ENCODE results near the gene RGS9.
A peak's percentile ranks its signal among the peaks of the same experiment; 100 is the strongest.

Gene RGS9

GRCh38 chr17:65183736-65184135 is 46.6 kb downstream of the RGS9 start:
- DNase-seq (ENCODE audit: low read depth) = peak; percentile 95

- DNase-seq (ENCODE audit: low read depth) = no peak
Measured at GRCh38 chr17:65184235-65184959, 47.2 kb downstream of the RGS9 start.

GRCh38 chr17:65185062-65185461 is 47.9 kb downstream of the RGS9 start:
- DNase-seq (ENCODE audit: low read depth) = no peak

GRCh38 chr17:65185668-65186382 is 48.7 kb downstream of the RGS9 start:
- DNase-seq (ENCODE audit: low read depth) = no peak

GRCh38 chr17:65190467-65191097 is 53.4 kb downstream of the RGS9 start:
- DNase-seq (ENCODE audit: low read depth) = peak; percentile 81

GRCh38 chr17:65191811-65192740 is 54.9 kb downstream of the RGS9 start:
- peak; percentile 78 for DNase-seq (ENCODE audit: low read depth)

GRCh38 chr17:65193305-65193704 is 56.1 kb downstream of the RGS9 start:
- DNase-seq (ENCODE audit: low read depth) = no peak

GRCh38 chr17:65193716-65194293 is 56.6 kb downstream of the RGS9 start:
- peak; percentile 65 for DNase-seq (ENCODE audit: low read depth)

GRCh38 chr17:65194670-65195334 is 57.6 kb downstream of the RGS9 start:
- no peak for DNase-seq (ENCODE audit: low read depth)

GRCh38 chr17:65195716-65196115 is 58.5 kb downstream of the RGS9 start:
- DNase-seq (ENCODE audit: low read depth) = no peak

- DNase-seq (ENCODE audit: low read depth) = no peak
Measured at GRCh38 chr17:65196617-65197016, 59.4 kb downstream of the RGS9 start.

- no peak for DNase-seq (ENCODE audit: low read depth)
Measured at GRCh38 chr17:65197201-65197600, 60.0 kb downstream of the RGS9 start.

GRCh38 chr17:65198653-65199382 is 61.6 kb downstream of the RGS9 start:
- DNase-seq (ENCODE audit: low read depth) = peak; percentile 71

- no peak for DNase-seq (ENCODE audit: low read depth)
Measured at GRCh38 chr17:65201331-65201730, 64.2 kb downstream of the RGS9 start.

GRCh38 chr17:65202844-65203571 is 65.8 kb downstream of the RGS9 start:
- DNase-seq (ENCODE audit: low read depth) = no peak

GRCh38 chr17:65204001-65204400 is 66.8 kb downstream of the RGS9 start:
- no peak for DNase-seq (ENCODE audit: low read depth)

- no peak for DNase-seq (ENCODE audit: low read depth)
Measured at GRCh38 chr17:65205655-65206054, 68.5 kb downstream of the RGS9 start.

- DNase-seq (ENCODE audit: low read depth) = peak; percentile 69
Measured at GRCh38 chr17:65207448-65207847, 70.3 kb downstream of the RGS9 start.

GRCh38 chr17:65208717-65209116 is 71.5 kb downstream of the RGS9 start:
- no peak for DNase-seq (ENCODE audit: low read depth)

- DNase-seq (ENCODE audit: low read depth) = peak; percentile 28
Measured at GRCh38 chr17:65218261-65218660, 81.1 kb downstream of the RGS9 start.
